Fibroblast of the conjunctiva (primary cell): Measurements from ENCODE around the gene GPC6.

Experiments used
- DNase-seq: peaks from one replicate; pipeline ENCODE4 v3.0.0-alpha.2; 2010; ENCODE audit warnings: low read depth

The GPC6 gene

GRCh38 chr13:94212196-94212595, 985.6 kb downstream of the GPC6 start:
- no peak for DNase-seq

GRCh38 chr13:94214121-94214520, 987.5 kb downstream of the GPC6 start:
- DNase-seq = no peak

GRCh38 chr13:94214975-94215374, 988.4 kb downstream of the GPC6 start:
- no peak for DNase-seq

GRCh38 chr13:94216476-94216875, 989.9 kb downstream of the GPC6 start:
- DNase-seq = no peak

- DNase-seq = no peak
These were observed 990.8 kb downstream of the GPC6 start for GRCh38 chr13:94217370-94217769.

GRCh38 chr13:94218537-94218936, 991.9 kb downstream of the GPC6 start:
- no peak for DNase-seq

- DNase-seq = no peak
These were observed 992.3 kb downstream of the GPC6 start for GRCh38 chr13:94218951-94219350.

- DNase-seq = no peak
These were observed 998.1 kb downstream of the GPC6 start for GRCh38 chr13:94224670-94225069.

GRCh38 chr13:94227255-94227879, 1000.8 kb downstream of the GPC6 start:
- DNase-seq = no peak

- no peak for DNase-seq
These were observed 1002.2 kb downstream of the GPC6 start for GRCh38 chr13:94228763-94229162.

GRCh38 chr13:94232161-94232950, 1005.7 kb downstream of the GPC6 start:
- no peak for DNase-seq

- no peak for DNase-seq
These were observed 1006.3 kb downstream of the GPC6 start for GRCh38 chr13:94232956-94233355.

GRCh38 chr13:94233401-94233800, 1006.8 kb downstream of the GPC6 start:
- peak; percentile 93 for DNase-seq

- DNase-seq = no peak
These were observed 1007.2 kb downstream of the GPC6 start for GRCh38 chr13:94233837-94234236.

GRCh38 chr13:94234738-94235137, 1008.1 kb downstream of the GPC6 start:
- no peak for DNase-seq

- DNase-seq = no peak
These were observed 1009.5 kb downstream of the GPC6 start for GRCh38 chr13:94236132-94236531.

- DNase-seq = no peak
These were observed 1010.3 kb downstream of the GPC6 start for GRCh38 chr13:94236872-94237271.

GRCh38 chr13:94239135-94239534, 1012.5 kb downstream of the GPC6 start:
- no peak for DNase-seq

GRCh38 chr13:94242554-94242953, 1015.9 kb downstream of the GPC6 start:
- DNase-seq = no peak

- DNase-seq = no peak
These were observed 1016.9 kb downstream of the GPC6 start for GRCh38 chr13:94243551-94243950.

GRCh38 chr13:94246495-94246894, 1019.9 kb downstream of the GPC6 start:
- DNase-seq = no peak

- no peak for DNase-seq
These were observed 1021.3 kb downstream of the GPC6 start for GRCh38 chr13:94247890-94248289.

- DNase-seq = no peak
These were observed 1022.0 kb downstream of the GPC6 start for GRCh38 chr13:94248454-94249228.
